GM18526 (cell line): ENCODE results near the gene FXN.

Experiments used
- POLR2A ChIP-seq: IDR thresholded peaks from 3 replicates; pipeline ENCODE4 v1.6.1; 2011; ENCODE audit not compliant: insufficient read length; ENCODE audit errors: extremely low read depth

Gene FXN

GRCh38 chr9:69019808-69020207, 15.7 kb upstream of the FXN start:
- no peak for TF ChIP-seq POLR2A

GRCh38 chr9:69020301-69021145, 15.0 kb upstream of the FXN start:
- TF ChIP-seq POLR2A: no peak

GRCh38 chr9:69023650-69024049, 11.9 kb upstream of the FXN start:
- no peak for TF ChIP-seq POLR2A

GRCh38 chr9:69027355-69028097, 8.0 kb upstream of the FXN start:
- TF ChIP-seq POLR2A: no peak

- TF ChIP-seq POLR2A: no peak
These were observed 6.8 kb upstream of the FXN start for GRCh38 chr9:69028754-69029153.

- no peak for TF ChIP-seq POLR2A
These were observed 6.0 kb upstream of the FXN start for GRCh38 chr9:69029535-69029934.

- TF ChIP-seq POLR2A: no peak
These were observed 4.5 kb upstream of the FXN start for GRCh38 chr9:69030851-69031645.

GRCh38 chr9:69034071-69034470, 1.5 kb upstream of the FXN start:
- no peak for TF ChIP-seq POLR2A

GRCh38 chr9:69036309-69036708, 757 bp downstream of the FXN start:
- TF ChIP-seq POLR2A: no peak

GRCh38 chr9:69036799-69037198, 1.2 kb downstream of the FXN start:
- TF ChIP-seq POLR2A: no peak

GRCh38 chr9:69040646-69041045, 5.1 kb downstream of the FXN start:
- TF ChIP-seq POLR2A: no peak

GRCh38 chr9:69044240-69045219, 9.0 kb downstream of the FXN start:
- no peak for TF ChIP-seq POLR2A

GRCh38 chr9:69045821-69046220, 10.3 kb downstream of the FXN start:
- TF ChIP-seq POLR2A: no peak

GRCh38 chr9:69046723-69047122, 11.2 kb downstream of the FXN start:
- TF ChIP-seq POLR2A: no peak
